Hindlimb muscle (tissue), 1 donor: Measurements from ENCODE around the gene CCL15. TPM values are rescaled to one million over a fixed set of nuclear protein-coding genes. Genes with fewer than 3 reads are reported as not detected.
"Not testable (repeated sequence)": the region's sequence is repeated elsewhere in the genome, so short reads cannot be mapped to it uniquely, and the experiment has no call there.

ENCODE experiments used
- DNase-seq: peaks from one replicate; pipeline ENCODE4 v3.0.0-alpha.2; 2013
- polyA plus RNA-seq: library from polyadenylated mRNA; unstranded; fragments of 120-200 nt; gene quantifications from one replicate; pipeline ENCODE4 v1.2.1, GENCODE V29; 2013; ENCODE audit not compliant: insufficient read length

The CCL15 gene, protein sequence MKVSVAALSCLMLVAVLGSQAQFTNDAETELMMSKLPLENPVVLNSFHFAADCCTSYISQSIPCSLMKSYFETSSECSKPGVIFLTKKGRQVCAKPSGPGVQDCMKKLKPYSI
- not detected for polyA plus RNA-seq

DNA sequence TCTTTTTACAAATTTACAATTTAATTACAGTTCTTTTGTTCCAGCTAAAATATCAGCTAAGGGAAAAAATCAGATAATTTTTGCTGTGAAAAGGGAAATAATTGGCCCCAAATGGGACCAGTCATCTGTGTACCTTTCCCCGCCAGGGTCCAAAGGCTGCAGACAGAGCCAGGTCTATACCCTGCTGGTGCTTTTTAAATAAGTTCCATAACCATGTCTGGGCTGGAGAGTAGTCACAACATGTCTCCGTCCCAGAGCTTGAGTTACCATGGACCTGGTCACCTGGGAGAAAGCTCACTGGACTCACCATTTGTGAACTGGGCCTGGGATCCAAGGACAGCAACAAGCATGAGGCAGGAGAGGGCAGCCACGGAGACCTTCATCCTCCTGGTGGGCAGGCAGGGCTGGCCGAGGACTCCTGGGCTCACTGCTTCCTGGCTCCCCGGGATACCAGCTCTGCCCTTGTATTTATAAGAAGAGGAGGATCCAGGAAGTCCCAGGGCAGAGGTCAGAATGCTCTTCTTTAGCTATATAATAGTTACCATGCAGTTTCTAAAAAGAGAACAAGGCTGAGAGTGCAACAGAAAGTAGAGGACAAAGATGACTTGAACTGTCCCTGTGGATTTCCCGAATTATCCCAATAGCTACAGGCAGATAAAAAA lies at the start of gene CCL15:
CCL15 (minus strand) TSS at position 444 of the 662 bp plus-strand sequence; CDS start at position 383, 61 bp downstream.
- DNase-seq, result no peak

DNA sequence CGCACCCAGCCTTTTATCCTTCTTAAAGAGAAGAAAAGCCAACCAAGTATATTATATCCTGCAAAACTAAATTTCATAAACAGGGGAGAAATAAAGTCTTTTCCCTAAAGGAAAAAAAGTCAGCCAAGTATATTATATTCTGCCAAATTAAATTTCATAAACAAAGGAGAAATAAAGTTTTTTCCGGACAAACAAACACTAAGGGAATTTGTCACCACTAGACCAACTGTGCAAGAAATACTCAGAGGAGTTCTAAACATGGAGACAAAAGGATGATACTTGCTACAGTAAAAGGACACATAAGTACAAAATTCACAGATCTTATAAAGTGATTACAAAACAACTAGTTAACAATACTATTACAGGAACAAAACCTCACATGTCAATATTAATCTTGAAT lies 48.3 kb upstream of the CCL15 start:
- no peak for DNase-seq

DNA sequence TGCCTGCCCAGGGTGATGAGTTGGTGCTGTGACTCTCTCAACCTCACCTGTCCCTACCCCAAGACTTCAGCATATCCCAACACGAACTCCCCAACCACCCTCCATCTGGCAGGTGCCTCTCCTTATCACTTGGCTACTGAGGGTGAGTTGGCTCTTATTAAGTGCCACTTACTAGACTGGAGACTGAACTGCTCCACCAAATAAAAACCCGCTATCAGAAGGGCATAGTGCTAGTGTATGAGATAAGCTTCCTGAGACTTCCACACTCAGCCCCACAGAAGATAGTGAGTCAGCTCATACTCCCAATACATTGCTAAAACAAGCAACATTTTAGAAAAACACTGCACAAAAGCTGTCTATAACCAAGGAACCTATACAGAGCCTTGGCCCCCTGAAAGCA lies 46.7 kb upstream of the CCL15 start:
- DNase-seq, result no peak

DNA sequence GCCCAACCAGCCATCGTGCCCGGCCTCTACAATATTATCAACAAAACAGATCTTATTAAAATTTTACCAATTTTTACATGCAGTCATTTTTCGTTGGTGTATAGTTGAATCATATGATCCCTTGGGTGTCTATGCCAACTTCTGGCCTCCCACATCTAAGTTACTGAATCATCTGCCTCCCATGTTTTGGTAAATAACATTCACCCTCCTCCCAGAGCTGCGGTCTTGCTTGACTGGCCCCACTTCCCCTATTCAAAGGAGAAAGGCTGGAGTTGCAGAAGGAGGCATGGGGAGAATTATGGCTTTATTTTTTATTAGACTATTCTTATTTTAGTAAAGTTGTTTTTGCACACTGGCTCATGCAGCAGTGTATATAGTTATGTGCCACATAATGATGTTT lies 34.9 kb upstream of the CCL15 start:
- no peak for DNase-seq

DNA sequence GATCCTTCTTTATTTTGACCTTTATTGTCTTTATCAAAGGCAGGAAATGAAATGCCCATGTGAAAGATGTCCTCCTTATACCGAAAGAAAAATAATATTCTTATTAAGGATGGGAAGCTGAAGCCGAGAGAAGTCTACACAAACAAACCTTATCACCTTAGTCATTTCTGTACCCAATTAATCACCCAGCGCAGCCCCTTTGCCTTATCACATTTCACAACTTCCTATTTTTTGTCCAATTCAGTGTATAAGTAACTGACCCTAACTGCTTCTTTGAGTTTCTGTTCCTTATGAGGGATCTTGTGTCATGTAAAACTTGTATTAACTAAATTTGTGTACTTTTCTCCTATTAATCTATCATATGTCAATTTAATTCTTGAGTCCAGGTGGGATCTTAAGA lies 32.8 kb upstream of the CCL15 start:
- no peak for DNase-seq

DNA sequence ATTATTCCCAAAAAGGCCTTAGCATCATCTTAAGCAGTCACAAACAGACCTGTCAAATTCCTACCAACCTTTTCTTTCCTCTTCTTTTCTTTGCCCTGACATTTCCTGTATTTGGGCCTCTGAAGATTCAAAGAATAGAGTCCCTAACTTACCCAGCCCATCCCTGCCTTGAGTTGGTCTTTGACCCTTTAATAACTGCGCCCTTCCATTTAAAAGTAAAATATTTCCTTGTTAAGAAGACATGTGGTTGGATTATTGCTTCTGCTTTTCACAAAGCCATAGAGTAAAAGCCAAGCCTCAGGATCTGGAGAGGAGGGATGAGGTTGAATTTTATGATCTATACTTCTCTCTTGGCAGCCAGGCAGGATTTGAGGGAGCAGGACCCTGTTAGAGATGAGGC lies 29.6 kb upstream of the CCL15 start:
- DNase-seq, result no peak

DNA sequence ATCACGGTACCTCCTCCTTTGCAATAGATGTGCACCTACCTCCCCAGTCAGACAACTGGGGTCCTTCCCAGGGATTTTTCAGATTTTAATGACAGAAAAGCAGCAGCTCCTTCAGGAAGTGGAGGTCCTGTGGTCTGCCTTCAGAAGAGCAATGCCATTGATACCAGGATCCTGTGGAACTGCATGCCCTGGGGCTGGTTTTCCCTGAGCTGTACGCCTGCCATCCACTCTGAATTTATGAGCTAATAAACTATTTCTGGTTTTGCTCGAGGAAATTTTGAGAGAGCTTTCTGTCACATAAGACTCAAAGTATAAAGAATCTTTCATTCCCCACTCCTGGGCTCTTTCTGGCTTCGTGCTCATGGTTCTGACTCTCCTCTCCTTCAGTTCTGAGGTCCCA lies 26.4 kb upstream of the CCL15 start:
- no peak for DNase-seq

DNA sequence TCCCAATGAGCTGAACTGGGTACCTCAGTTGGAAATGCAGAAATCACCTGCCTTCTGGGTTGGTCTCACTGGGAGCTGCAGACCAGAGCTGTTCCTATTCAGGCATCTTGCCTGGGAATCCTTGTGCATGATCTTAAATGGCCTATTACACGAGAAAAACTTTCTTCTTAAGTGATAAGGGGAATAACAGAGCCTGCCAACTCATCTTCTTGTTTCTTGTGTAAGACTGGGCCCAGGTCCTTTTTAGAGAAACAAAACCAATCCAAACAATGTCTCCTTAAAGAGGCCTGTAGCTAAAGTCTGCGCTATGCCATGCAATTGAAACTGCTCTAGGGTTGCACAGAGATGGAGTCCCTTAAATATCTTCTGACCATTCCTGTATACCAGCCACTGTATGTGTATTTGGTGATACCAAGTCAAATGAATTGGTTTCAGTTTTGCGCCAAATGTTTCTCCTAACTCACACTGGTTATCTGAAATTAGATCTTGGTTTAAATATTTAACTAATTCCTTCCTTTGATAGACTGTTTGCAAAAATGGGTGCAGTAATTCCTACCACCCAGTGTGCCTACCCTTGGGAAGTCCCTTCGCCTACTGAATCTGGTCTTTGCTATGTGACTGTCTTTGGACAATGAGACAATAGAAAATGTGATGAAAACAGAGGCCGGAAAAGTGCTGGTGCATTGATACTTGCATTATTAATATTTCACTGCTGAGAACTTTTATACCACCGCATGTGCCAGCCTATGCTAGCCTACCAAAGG lies 22.9 kb upstream of the CCL15 start:
- no peak for DNase-seq

DNA sequence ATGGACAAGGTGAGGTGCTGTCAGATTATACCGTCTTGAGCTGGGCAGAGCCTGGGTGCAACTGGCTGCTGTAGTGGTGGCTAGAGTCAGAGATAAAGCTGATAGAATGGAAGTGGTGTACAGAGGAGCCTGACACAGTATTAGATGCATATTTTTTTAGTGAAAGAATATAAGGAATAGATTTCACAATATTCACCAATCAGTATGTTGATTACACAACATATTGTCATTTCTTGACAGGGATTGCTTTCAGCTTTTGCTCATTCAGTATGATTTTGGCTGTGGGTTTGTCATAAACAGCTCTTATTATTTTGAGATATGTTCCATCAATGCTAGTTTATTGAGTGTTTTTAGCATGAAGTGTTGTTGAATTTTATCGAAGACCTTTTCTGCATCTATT lies 18.1 kb upstream of the CCL15 start:
- DNase-seq, result no peak

DNA sequence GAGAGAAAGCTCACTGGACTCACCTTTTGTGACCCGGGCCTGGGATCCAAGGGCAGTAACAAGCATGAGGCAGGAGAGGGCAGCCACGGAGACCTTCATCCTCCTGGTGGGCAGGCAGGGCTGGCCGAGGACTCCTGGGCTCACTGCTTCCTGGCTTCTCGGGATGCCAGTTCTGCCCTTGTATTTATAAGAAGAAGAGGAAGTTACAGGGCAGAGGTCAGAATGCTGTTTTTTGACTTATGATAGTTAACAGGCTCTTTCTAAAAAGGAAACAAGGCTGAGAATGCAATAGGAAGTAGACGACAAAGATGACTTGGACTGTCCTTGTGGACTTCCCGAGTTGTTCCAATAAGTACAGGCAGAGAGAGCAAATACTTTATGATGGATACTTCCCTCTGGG lies 16.4 kb upstream of the CCL15 start, which contains the start of gene CCL23:
CCL23 (minus strand) TSS at position 174 of the 400 bp plus-strand sequence; CDS start at position 99, 75 bp downstream.
- DNase-seq, result no peak

DNA sequence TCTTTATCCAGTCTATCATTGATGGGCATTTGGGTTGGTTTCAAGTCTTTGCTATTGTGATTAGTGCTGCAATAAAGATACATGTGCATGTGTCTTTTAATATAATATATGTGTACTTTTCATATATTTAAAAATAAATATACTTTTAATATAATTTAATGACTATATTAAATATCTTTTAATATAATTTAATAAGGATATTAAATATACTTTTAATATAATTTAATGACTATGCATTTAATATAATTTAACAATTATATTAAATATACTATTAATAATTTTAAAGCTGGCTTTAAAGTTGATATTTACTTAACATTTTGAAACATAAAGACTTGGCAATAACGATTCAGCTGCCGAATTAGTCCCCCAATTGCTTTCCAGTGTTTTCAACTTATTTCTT lies 15.2 kb upstream of the CCL15 start:
- DNase-seq, result no peak

DNA sequence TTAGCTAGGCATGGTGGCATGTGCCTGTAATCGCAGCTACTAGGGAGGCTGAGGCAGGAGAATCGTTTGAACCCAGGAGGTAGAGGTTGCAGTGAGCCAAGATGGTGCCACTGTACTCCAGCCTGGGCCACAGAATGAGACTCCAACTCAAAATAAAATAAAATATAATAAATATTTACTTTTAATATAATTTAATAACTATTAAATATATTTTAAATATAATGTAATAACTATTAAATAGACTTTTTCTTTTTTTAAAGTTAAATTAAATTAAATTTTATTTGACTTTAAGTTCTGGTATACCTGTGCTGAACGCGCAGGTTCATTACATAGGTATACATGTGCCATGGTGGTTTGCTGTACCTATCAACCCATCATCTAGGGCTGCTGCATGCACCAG lies 14.5 kb upstream of the CCL15 start:
- DNase-seq, result not testable (repeated sequence)

DNA sequence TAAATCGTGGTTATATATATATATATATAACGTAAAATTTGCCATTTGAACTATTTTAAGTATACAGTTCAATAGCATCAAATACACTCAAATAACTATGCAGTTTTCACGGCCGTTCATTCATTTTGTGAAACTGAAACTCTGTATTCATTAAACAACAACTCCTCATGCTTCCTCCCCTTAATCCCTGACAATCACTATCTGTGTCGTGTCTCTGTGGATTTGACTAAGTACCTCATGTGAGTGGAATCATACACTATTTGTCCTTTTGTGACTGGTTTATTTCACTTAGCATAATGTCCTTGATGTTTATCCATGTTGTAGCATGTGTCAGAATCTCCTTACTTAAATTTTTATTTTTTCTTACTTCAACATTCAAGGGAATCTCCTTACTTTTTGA lies 13.6 kb upstream of the CCL15 start:
- no peak for DNase-seq

DNA sequence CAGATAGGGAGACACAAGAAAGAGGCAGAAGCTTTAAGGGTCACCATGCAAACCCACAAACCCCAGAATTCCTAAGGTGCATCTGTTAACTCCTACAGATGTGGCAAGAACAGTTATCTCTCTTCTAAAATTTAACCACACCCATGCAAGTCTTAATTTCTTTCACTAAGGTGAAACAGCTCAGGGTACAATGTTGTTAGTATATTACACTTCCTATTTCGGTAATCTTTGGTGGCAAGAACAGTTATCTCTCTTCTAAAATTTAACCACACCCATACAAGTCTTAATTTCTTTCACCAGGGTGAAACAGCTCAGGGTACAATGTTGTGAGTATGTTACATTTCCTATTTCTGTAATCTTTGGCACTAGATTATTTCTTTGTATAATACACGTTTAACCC lies 9.8 kb upstream of the CCL15 start:
- no peak for DNase-seq

DNA sequence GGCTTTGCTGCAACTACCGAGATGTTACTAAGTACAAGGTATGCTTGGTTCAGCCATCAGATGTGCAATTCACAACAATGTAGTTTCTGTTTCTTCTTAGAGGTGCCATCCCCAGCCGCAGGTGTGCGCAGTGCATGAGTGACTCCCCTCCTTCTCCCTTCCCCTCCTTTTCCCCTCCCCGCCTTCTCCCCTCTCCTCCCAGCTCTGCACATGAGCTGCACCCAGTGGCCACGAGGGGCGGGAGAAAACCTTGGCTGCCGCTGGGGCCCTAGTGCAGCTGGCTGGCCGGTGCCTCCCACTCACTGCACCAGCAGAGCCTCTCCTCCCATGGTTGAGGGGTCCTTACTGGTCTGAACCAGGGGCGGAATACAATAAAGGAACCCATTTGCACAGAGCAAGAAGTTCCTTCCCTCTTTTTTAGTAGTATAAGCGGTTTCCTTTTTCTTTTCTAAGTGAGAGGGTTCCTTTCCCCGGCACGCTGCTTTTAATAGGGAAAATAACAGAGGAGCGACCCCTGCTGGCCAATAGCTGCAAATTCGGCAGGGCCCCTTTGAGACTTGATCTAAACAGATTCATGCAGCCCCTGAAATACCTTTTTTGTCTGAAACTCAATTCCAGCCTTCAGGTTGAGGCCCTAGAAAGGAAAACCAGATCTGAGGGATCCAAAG lies 7.8 kb upstream of the CCL15 start:
- no peak for DNase-seq

DNA sequence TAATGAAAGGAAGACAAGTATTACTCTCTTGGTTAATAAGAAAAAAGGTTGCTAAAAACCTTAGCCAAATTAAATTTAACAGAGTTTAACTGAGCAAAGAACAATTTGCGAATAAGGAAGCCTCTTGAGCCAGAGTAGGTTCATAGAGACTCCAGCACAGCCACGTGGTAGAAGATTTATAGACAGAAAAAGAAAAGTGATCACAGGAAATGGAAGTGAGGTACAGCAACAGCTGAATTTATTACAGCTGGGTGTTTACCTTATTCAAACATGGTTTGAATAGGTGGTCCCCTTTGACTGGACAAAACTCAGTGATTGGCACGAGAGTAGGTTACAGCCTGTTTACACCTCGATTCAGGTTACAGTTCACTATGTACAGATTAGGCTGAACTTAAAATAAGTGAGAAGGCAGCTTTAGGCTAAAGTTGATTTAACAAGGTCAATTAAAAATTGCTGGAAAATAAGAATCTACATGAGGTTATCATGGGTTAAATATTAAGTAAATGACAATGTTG lies 3.3 kb upstream of the CCL15 start:
- DNase-seq, result no peak

DNA sequence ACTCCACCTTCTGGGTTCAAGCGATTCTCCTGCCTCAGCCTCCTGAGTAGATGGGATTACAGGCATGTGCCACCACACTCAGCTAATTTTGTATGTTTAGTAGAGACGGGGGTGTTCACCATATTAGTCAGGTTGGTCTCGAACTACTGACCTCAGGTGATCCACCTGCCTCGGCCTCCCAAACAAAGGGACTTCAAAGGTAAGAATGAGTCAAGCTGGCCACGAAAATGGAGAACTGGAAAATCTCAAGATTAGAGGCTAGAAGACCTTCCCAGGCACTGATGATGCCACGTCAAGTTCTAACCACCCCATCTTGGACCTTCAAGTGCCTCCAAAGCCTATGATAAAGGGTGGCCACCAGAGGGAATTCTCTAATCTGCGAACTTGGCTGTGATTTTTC lies 1.3 kb upstream of the CCL15 start:
- no peak for DNase-seq

DNA sequence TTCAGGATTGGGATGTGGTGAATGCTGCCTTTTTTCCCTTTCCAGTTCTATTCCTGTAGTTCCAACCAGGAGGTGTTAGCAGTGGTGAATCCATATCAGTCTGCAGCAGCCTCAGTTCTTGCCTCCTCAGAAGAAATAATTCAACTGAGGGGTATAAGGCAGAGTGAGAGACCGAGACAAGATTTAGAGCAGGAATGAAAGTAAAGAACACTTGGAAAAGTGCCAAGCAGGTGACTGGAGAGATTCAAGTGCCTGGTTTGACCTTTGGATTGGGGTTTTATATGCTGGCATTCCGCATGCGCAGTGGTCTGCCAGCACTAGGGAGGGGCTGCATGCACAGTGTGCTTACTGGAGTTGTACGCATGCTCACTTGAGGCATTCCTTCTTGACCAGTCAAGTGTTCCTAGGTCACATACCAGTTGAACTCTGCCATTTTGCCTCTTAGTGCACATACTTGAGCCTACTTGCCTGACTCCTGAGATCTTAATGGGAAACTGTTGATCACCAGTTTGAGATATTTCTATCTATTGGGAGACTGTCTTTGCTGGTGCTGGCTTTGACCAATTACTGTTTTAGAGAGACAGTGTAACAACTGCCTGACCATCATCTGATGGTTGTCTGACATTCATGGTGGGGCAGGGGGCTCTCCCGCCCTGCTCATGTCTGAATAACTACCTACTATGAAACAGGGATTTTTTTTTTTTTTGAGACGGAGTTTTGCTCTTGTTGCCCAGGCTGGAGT lies 680 bp upstream of the CCL15 start:
- no peak for DNase-seq

DNA sequence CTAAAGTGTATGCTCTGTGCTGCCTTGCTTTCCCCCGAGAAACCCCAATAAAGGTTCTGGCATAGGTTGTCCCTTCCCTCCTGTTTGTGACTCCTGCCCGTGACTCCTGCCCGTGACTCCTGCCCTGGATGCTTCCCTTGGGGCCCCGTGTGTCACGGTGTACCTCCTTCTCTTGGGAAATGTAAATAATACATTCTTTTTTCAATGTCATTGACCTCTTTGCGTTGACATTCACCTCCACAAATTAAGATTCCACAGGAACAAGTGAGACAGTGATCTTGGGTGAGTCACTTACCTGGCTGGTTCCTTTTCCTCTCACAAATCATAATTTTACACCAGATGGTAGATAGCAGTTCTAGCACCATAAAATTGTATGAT lies 632 bp downstream of the CCL15 start:
- no peak for DNase-seq

DNA sequence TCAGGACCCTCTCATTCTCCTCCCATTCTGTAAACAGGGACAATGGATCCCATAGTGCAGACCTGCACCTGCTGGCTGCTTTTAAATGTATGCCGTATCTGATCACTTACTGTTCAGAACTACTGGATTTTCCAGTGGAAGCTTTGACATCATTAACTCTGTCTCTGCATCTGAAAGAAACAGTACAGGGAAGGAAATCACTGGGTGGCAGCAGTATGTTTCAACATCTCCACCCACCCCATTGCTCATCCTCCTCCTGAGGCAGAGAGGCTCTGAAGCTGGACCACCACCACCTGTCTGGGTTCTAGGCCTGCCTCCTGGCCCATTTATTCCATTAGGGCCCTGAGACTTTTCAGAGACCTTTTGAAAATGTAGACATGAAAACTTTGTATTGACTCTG lies 2.6 kb downstream of the CCL15 start:
- DNase-seq, result no peak

DNA sequence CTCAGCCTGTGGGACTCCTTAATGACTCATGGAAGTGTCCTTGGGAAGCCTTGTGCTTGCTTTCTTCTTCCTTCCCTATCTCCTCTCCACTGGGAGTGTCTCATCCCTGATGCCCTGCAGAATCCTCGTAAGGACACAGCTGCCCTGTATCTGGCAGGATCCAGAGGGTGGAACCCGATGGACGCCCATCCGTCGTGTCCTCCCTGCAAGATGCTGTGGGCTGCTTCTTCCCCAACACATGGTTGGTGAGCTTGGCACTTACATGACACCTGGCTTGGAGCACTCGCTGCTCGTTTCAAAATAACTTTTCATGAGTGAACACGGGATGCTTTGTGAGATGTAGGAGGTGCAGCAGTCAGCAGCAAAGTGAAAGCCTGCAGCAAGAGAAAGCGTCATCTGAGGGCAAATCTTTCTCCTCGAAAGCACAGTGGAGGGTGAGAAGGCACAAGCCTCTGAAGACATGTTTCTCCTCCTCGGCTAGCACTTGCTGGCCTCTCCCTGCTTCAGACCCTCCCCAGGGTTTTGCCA lies 3.3 kb downstream of the CCL15 start:
- DNase-seq, result no peak

DNA sequence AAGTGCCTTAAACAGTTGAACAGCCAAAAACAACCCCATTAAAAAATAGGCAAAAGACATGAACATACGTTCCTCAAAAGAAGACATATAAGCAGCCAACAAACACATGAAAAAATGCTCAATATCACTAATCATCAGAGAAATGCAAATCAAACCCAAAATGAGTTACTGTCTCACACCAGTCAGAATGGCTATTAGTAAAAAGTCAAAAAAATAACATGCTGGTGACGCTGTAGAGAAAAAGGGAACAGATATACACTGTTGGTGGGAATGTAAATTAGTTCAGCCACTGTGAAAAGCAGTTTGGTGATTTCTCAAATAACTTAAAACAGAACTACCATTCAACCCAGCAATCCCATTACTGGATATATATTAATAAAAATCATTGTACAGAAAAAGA lies 6.0 kb downstream of the CCL15 start:
- DNase-seq, result not testable (repeated sequence)
